ENCODE measurements around the gene AMPH.

Gene AMPH

GRCh38 chr7:38476764-38477163 is 154.4 kb downstream of the AMPH start:
- no peak overlapping the region for H3K4me3 ChIP-seq (ENCODE audit: low read depth, low read length)

GRCh38 chr7:38465956-38466355 is 165.2 kb downstream of the AMPH start:
- H3K4me3 ChIP-seq (ENCODE audit: low read depth, low read length) = no peak overlapping the region

DNA sequence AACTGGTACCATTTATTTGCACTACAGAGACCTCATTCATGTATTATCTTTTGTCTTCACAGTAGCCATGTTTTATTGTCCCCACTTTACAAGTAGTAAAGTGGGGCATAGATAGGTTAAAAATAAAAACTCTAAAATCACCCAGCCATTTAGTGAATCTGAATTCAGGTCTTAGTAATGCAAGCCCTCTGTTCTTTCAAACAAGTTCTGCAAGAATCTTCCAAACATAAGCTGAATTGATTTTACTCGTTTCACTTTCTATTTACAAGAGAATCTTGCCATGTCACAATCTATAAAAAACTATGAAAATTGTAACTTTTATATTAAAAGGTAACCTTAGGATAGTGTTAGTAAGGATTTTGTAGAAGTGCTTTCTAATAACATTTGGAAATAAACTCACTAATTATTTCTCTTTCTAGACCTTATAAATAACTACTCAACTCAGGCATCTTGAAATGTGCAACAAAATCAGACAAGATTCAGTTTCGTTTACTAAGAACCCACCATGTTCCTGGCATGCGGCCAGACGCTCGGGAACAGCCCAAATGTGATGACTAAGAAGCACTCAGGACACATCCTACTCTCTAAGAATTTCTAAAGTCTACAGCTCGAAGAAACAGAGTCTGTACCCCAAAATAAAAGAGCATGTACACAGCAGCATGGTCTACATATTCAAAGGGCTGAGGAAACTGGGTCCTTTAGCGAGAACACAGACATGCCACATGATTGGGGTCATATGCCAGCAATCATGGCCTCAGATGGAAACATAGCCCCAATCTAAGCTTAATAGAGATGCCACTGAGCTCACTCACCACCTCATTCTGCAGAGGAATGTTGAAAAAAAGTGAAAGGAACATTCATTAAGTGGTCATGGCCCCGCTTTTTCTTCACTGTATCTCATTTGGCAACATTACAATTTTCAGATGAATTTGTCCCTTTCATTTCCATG is 167.6 kb downstream of the AMPH start:
- no peak overlapping the region for H3K4me3 ChIP-seq (ENCODE audit: low read depth, low read length)

- H3K4me3 ChIP-seq (ENCODE audit: low read depth, low read length) = no peak overlapping the region
Observed at GRCh38 chr7:38462819-38463218, 168.4 kb downstream of the AMPH start.

GRCh38 chr7:38461887-38462286 is 169.3 kb downstream of the AMPH start:
- no peak overlapping the region for H3K4me3 ChIP-seq (ENCODE audit: low read depth, low read length)

- H3K4me3 ChIP-seq (ENCODE audit: low read depth, low read length) = no peak overlapping the region
Observed at GRCh38 chr7:38453826-38454225, 177.3 kb downstream of the AMPH start.

GRCh38 chr7:38453168-38453567 is 178.0 kb downstream of the AMPH start:
- no peak overlapping the region for H3K4me3 ChIP-seq (ENCODE audit: low read depth, low read length)

- H3K4me3 ChIP-seq (ENCODE audit: low read depth, low read length) = no peak overlapping the region
Observed at GRCh38 chr7:38452681-38453108, 178.5 kb downstream of the AMPH start.

- no peak overlapping the region for H3K4me3 ChIP-seq (ENCODE audit: low read depth, low read length)
Observed at GRCh38 chr7:38451840-38452239, 179.3 kb downstream of the AMPH start.

GRCh38 chr7:38448584-38449234 is 182.5 kb downstream of the AMPH start:
- H3K4me3 ChIP-seq (ENCODE audit: low read depth, low read length) = no peak overlapping the region

GRCh38 chr7:38448054-38448453 is 183.1 kb downstream of the AMPH start:
- H3K4me3 ChIP-seq (ENCODE audit: low read depth, low read length) = no peak overlapping the region

DNA sequence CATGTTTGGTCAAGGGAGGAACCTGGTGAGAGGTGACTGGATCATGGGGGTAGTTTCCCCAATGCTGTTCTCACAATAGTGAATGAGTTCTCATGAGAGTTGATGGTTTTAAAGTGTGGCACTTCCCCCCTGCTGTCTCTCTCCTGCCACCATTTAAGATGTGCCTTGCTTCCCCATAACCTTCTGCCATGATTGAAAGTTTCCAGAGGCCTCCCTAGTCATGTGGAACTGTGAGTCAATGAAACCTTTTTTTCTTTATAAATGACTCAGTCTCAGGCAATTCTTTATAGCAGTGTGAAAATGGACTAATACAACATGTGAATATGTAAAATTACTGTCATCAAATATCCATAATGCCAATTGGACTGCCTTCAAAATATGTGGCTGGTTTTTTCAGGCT is 192.2 kb downstream of the AMPH start:
- H3K4me3 ChIP-seq (ENCODE audit: low read depth, low read length) = no peak overlapping the region

GRCh38 chr7:38432671-38433070 is 198.5 kb downstream of the AMPH start:
- H3K4me3 ChIP-seq (ENCODE audit: low read depth, low read length) = no peak overlapping the region

DNA sequence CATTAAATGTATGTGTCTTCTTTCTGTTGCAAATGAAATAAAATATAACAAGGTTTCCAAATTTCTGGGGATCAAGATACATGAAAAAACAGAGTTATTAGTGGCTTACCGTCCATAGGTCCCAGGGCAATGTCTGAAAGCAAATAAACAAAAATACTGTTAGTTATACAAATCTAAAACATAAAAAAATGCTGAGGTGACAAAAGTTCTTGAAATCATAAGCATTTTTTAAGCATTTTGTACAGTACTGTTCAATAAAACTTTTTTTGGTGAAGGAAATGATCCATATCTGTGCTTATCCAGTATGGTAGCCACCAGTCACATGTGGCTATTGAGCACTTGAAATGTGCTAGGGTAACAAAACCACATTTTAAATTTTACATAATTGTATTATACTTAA is 199.1 kb downstream of the AMPH start:
- H3K4me3 ChIP-seq (ENCODE audit: low read depth, low read length) = no peak overlapping the region

GRCh38 chr7:38429057-38429456 is 202.1 kb downstream of the AMPH start:
- H3K4me3 ChIP-seq (ENCODE audit: low read depth, low read length) = no peak overlapping the region

DNA sequence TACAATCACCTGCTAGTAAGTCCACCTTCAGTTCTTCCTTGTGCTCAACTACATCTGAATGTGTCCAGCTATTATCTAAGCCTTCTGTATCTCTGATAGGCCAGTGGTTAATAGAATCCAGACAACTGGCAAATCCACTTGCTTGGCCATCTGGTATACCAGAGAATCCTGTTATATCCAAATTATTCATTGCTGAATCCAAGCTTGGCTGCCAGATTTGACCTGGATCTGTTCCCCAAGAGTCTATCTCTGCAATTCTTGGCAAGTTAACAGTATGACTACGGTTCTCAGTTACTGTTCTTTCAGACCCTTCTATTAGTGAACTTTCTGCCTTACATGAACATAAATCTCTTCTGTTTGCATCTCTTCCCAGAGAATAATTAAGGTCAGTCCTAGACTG is 203.1 kb downstream of the AMPH start:
- no peak overlapping the region for H3K4me3 ChIP-seq (ENCODE audit: low read depth, low read length)

GRCh38 chr7:38427279-38427955 is 203.8 kb downstream of the AMPH start:
- no peak overlapping the region for H3K4me3 ChIP-seq (ENCODE audit: low read depth, low read length)

- no peak overlapping the region for H3K4me3 ChIP-seq (ENCODE audit: low read depth, low read length)
Observed at GRCh38 chr7:38425509-38425908, 205.7 kb downstream of the AMPH start.

DNA sequence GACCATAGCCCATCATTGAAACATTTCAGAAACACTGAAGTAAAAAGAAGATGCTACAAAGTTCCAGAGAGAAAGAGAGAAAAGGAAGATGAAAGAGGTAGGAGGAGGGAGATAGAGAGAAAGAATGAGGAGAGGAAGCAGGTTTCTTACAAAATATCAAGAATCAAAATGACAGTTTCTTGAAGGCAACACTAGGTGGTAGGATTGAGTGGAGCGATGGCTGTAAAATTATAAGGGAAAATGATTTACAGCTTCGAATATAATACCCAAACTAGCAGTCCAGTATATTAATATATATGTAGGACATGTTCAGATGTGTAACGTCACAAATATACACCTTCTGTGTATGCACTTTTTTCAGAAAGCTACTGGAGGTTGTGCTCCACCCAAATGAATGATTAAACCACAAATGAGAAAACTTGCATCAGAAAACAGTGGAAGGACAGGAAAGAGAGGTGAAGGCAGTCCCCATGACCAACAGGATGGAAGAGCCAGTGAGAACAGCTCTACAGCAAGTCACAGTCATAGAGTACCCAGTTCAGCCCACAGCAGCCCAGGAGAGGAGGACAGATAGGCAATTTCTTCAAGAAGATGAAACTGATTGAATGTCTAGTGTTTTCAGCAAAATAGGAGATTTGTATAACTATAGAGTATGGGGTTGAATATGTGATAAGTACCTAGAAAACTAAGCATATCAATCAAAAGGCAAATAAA is 206.3 kb downstream of the AMPH start:
- no peak overlapping the region for H3K4me3 ChIP-seq (ENCODE audit: low read depth, low read length)

DNA sequence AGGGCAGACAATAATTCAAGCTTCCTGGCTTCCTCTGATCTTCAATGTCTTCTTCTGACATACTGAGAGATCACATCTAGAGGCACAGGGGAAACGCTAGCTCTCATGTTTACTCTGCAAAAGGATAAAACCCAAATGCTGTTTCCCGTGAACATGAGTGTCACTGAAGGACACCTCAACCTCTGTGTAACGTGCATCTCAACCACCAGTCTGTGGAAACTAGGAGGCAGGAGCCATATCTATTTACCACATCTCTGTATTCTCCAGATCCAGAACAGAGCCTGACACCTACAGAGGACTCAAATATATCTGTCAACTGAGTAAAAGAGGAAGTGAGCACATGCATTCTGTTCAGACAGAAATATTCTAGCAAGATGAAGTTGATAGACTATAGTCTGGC is 217.4 kb downstream of the AMPH start:
- no peak overlapping the region for H3K4me3 ChIP-seq (ENCODE audit: low read depth, low read length)

DNA sequence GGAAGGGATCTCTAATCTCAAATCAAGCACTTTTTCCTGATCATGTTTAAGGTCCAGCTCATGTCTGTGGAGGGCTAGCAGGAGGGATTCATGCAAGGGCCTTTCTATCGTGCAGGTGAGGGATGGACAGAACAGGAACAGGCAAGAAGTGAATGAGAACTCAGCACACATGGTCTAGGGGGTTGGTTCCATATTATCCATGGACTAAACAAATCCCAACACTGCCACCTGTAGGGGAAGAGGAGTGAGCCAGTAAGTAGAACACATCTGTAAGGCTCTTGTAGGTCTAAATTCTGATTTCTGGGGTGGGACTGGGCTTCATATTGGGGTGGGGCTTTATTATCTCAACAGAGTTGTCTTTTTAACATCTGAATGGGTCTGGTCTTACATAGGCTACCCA is 219.8 kb downstream of the AMPH start:
- H3K4me3 ChIP-seq (ENCODE audit: low read depth, low read length) = no peak overlapping the region

All from iPS-11a (cell line).